MM.1S (cell line): ENCODE measurements around the gene PCA3.

Experiments
- EZH2 ChIP-seq: fragments of 300-600 bp; sonication (generic); optimal IDR thresholded peaks from 2 replicates; pipeline ENCODE3; 2017; ENCODE audit warnings: low read depth, mild to moderate bottlenecking, antibody characterized with exemption, low read length, mixed read lengths
- TF ChIP-seq, protein P1 (sequence below): fragments of 300-600 bp; sonication (generic); IDR thresholded peaks from 2 replicates; pipeline ENCODE4 v1.5.1; 2016; ENCODE audit warnings: antibody characterized with exemption, low read length, mixed read lengths

DNA sequence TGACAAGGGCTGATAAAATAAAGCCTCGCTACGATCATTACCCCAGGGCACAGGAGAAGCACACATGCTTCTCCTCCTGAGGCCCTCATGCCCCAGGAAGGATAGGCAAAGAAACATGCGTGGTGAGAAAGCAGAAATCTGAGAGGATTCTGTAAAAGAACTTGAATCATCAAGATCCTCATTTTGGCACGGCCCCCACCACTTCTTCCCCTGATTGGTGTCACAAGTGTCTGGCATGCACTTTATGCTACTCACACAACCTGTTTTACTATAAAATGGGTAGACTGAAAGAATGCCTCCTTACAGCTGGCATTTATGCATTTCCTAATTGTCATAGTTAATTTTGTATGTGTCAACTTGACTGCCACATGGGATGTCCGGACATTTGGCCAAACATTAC is 32.1 kb downstream of the PCA3 start:
- no peak for TF ChIP-seq EZH2
- TF ChIP-seq, protein P1, sequence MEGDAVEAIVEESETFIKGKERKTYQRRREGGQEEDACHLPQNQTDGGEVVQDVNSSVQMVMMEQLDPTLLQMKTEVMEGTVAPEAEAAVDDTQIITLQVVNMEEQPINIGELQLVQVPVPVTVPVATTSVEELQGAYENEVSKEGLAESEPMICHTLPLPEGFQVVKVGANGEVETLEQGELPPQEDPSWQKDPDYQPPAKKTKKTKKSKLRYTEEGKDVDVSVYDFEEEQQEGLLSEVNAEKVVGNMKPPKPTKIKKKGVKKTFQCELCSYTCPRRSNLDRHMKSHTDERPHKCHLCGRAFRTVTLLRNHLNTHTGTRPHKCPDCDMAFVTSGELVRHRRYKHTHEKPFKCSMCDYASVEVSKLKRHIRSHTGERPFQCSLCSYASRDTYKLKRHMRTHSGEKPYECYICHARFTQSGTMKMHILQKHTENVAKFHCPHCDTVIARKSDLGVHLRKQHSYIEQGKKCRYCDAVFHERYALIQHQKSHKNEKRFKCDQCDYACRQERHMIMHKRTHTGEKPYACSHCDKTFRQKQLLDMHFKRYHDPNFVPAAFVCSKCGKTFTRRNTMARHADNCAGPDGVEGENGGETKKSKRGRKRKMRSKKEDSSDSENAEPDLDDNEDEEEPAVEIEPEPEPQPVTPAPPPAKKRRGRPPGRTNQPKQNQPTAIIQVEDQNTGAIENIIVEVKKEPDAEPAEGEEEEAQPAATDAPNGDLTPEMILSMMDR, result no peak
